Measurements from ENCODE around the gene GOLPH3L. TPM values are rescaled to one million over a fixed set of nuclear protein-coding genes. Genes with fewer than 3 reads are reported as not detected.
A peak's percentile ranks its signal among the peaks of the same experiment; 100 is the strongest.
"Not testable (repeated sequence)": the region's sequence is repeated elsewhere in the genome, so short reads cannot be mapped to it uniquely, and the experiment has no call there.

GOLPH3L gene
- total RNA-seq, 1 donor from 2014 or later = 17.1 TPM

DNA sequence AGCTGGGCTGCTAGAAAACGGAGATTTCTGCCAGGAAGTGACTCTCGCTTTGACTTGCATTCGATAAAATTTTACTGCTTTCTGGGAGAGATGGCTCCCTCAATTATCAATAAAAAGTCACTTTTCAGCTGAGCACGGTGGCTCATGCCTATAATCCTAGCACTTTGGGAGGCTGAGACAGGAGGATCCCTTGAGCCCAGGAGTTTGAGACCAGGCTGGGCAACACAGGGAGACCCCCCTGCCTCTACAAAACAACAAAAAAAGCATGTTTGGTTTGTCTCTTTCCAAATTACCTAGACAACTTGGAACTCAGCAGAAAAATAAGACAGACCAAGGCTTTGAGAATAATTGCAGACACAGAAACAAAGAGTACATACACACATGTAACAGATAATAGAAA lies 54.7 kb downstream of the GOLPH3L start:
- DNase-seq (ENCODE audit: low spot score) = no peak
- Mint-ChIP-seq H3K27me3 (ENCODE audit: low read depth) (no peaks in the 10 kb centered on the region), H3K4me3 (ENCODE audit: unreplicated experiment) (no peak overlapping the region), H3K36me3 (ENCODE audit: low read depth) (no peaks in the 10 kb centered on the region), H3K27ac (ENCODE audit: unreplicated experiment) (no peak overlapping the region), H3K4me1 (ENCODE audit: low read depth) (no peaks in the 10 kb centered on the region), H3K9me3 (ENCODE audit: low read depth) (no peaks in the 10 kb centered on the region)
- TF ChIP-seq, protein P1, sequence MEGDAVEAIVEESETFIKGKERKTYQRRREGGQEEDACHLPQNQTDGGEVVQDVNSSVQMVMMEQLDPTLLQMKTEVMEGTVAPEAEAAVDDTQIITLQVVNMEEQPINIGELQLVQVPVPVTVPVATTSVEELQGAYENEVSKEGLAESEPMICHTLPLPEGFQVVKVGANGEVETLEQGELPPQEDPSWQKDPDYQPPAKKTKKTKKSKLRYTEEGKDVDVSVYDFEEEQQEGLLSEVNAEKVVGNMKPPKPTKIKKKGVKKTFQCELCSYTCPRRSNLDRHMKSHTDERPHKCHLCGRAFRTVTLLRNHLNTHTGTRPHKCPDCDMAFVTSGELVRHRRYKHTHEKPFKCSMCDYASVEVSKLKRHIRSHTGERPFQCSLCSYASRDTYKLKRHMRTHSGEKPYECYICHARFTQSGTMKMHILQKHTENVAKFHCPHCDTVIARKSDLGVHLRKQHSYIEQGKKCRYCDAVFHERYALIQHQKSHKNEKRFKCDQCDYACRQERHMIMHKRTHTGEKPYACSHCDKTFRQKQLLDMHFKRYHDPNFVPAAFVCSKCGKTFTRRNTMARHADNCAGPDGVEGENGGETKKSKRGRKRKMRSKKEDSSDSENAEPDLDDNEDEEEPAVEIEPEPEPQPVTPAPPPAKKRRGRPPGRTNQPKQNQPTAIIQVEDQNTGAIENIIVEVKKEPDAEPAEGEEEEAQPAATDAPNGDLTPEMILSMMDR (IDR thresholded peaks at IDR 0.05) = no peak

DNA sequence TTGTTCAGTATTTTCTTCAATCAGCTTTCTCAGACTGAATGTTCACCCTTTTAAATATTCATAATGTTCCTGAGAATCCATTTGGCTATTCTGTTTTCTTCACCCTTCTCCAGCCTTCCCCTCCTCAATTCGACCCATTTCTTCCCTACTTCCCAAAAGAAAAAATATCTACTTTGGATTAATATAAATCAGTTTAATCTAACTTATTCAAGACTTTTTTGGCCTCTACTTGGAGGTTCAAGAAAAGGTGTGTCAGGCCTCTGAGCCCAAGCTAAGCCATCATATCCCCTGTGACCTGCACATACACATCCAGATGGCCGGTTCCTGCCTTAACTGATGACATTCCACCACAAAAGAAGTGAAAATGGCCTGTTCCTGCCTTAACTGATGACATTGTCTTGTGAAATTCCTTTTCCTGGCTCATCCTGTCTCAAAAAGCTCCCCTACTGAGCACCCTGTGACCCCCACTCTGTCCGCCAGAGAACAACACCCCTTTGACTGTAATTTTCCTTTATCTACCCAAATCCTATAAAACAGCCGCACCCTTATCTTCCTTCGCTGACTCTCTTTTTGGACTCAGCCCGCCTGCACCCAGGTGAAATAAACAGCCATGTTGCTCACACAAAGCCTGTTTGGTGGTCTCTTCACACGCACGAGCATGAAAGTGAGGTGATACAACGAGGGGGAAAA lies 55.7 kb downstream of the GOLPH3L start:
- not testable (repeated sequence) for H3K4me1 Mint-ChIP-seq (ENCODE audit: low read depth); H3K27ac Mint-ChIP-seq (ENCODE audit: unreplicated experiment); H3K36me3 Mint-ChIP-seq (ENCODE audit: low read depth); DNase-seq (ENCODE audit: low spot score); H3K9me3 Mint-ChIP-seq (ENCODE audit: low read depth); H3K4me3 Mint-ChIP-seq (ENCODE audit: unreplicated experiment); H3K27me3 Mint-ChIP-seq (ENCODE audit: low read depth)

GRCh38 chr1:150638430-150638829 lies 58.5 kb downstream of the GOLPH3L start:
- H3K4me3 Mint-ChIP-seq (ENCODE audit: unreplicated experiment); H3K9me3 Mint-ChIP-seq (ENCODE audit: low read depth); DNase-seq (ENCODE audit: low spot score); H3K36me3 Mint-ChIP-seq (ENCODE audit: low read depth); H3K4me1 Mint-ChIP-seq (ENCODE audit: low read depth); H3K27me3 Mint-ChIP-seq (ENCODE audit: low read depth); H3K27ac Mint-ChIP-seq (ENCODE audit: unreplicated experiment): not testable (repeated sequence)

DNA sequence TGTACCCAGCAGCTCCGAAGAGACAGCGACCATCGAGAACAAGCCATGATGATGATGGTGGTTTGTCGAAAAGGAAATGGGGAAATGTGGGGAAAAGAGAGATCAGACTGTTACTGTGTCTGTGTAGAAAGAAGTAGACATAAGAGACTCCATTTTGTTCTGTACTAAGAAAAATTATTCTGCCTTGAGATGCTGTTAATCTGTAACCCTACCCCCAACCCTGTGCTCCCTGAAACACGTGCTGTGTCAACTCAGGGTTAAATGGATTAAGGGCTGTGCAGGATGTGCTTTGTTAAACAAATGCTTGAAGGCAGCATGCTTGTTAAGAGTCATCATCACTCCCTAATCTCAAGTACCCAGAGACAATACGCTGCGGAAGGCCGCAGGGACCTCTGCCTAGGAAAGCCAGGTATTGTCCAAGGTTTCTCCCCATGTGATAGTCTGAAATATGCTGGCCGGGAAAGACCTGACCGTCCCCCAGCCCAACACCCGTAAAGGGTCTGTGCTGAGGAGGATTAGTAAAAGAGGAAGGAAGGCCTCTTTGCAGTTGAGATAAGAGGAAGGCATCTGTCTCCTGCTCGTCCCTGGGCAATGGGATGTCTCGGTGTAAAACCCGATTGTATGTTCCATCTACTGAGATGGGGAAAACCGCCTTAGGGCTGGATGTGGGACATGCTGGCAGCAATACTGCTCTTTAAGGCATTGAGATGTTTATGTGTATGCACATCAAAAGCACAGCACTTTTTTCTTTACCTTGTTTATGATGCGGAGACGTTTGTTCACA lies 61.9 kb downstream of the GOLPH3L start:
- not testable (repeated sequence) for H3K27ac Mint-ChIP-seq (ENCODE audit: unreplicated experiment); H3K36me3 Mint-ChIP-seq (ENCODE audit: low read depth); H3K4me1 Mint-ChIP-seq (ENCODE audit: low read depth); H3K9me3 Mint-ChIP-seq (ENCODE audit: low read depth); DNase-seq (ENCODE audit: low spot score); H3K4me3 Mint-ChIP-seq (ENCODE audit: unreplicated experiment); H3K27me3 Mint-ChIP-seq (ENCODE audit: low read depth)

GRCh38 chr1:150629115-150629928 lies 67.6 kb downstream of the GOLPH3L start, which contains the start of gene ENSA:
Gene ENSA, minus strand, starts transcription at chr1:150629612. Its CDS starts 142 bp downstream, at chr1:150629470.
- no peak within 1 kb of the TSS for H3K27ac Mint-ChIP-seq (ENCODE audit: unreplicated experiment)
- TF ChIP-seq, protein P1 (IDR thresholded peaks at IDR 0.05) = no peak
- H3K27me3 Mint-ChIP-seq (ENCODE audit: low read depth) = no peaks in the 10 kb centered on the region
- no peaks in the 10 kb centered on the region for H3K9me3 Mint-ChIP-seq (ENCODE audit: low read depth)
- peaks cover 16% of the 10 kb centered on the region for H3K36me3 Mint-ChIP-seq (ENCODE audit: low read depth)
- no peak within 1 kb of the TSS for H3K4me3 Mint-ChIP-seq (ENCODE audit: unreplicated experiment)
- peaks cover 2% of the 10 kb centered on the region for H3K4me1 Mint-ChIP-seq (ENCODE audit: low read depth)
- DNase-seq (ENCODE audit: low spot score) = peak; percentile 98

GRCh38 chr1:150628766-150629114 lies 68.2 kb downstream of the GOLPH3L start:
- TF ChIP-seq, protein P1 (IDR thresholded peaks at IDR 0.05) = no peak
- Mint-ChIP-seq H3K27me3 (ENCODE audit: low read depth) (no peaks in the 10 kb centered on the region), H3K36me3 (ENCODE audit: low read depth) (peaks cover 16% of the 10 kb centered on the region), H3K27ac (ENCODE audit: unreplicated experiment) (no peak overlapping the region), H3K4me3 (ENCODE audit: unreplicated experiment) (no peak overlapping the region), H3K9me3 (ENCODE audit: low read depth) (no peaks in the 10 kb centered on the region), H3K4me1 (ENCODE audit: low read depth) (peaks cover 2% of the 10 kb centered on the region)
- DNase-seq (ENCODE audit: low spot score) = no peak
